ENCODE data around the gene NMNAT2.
"Not testable (repeated sequence)": the region's sequence is repeated elsewhere in the genome, so short reads cannot be mapped to it uniquely, and the experiment has no call there.

Gene NMNAT2

GRCh38 chr1:183417772-183418491, at the start of gene NMNAT2:
Gene NMNAT2 (minus strand): TSS chr1:183418380. CDS start chr1:183418267, 113 bp downstream.
- no peak for DNase-seq

GRCh38 chr1:183467687-183468086, 49.5 kb upstream of the NMNAT2 start:
- DNase-seq: no peak

- peak in 1 of 2 donors; percentile 35 for DNase-seq
Measured at GRCh38 chr1:183466781-183467180, 48.6 kb upstream of the NMNAT2 start.

GRCh38 chr1:183463566-183463965, 45.4 kb upstream of the NMNAT2 start:
- no peak for DNase-seq

GRCh38 chr1:183461350-183461749, 43.2 kb upstream of the NMNAT2 start:
- DNase-seq: peak in 1 of 2 donors; percentile 38

- no peak for DNase-seq
Measured at GRCh38 chr1:183460596-183460995, 42.4 kb upstream of the NMNAT2 start.

GRCh38 chr1:183457449-183457848, 39.3 kb upstream of the NMNAT2 start:
- DNase-seq: no peak

- no peak for DNase-seq
Measured at GRCh38 chr1:183456826-183457225, 38.6 kb upstream of the NMNAT2 start.

- DNase-seq: no peak
Measured at GRCh38 chr1:183454377-183454776, 36.2 kb upstream of the NMNAT2 start.

- no peak for DNase-seq
Measured at GRCh38 chr1:183450093-183450492, 31.9 kb upstream of the NMNAT2 start.

GRCh38 chr1:183449223-183449770, 31.1 kb upstream of the NMNAT2 start:
- DNase-seq: no peak

- no peak for DNase-seq
Measured at GRCh38 chr1:183444243-183444642, 26.1 kb upstream of the NMNAT2 start.

- DNase-seq: no peak
Measured at GRCh38 chr1:183443466-183443865, 25.3 kb upstream of the NMNAT2 start.

GRCh38 chr1:183443011-183443410, 24.8 kb upstream of the NMNAT2 start:
- no peak for DNase-seq

- DNase-seq: no peak
Measured at GRCh38 chr1:183438060-183438459, 19.9 kb upstream of the NMNAT2 start.

GRCh38 chr1:183435497-183435896, 17.3 kb upstream of the NMNAT2 start:
- DNase-seq: no peak

GRCh38 chr1:183433703-183434102, 15.5 kb upstream of the NMNAT2 start:
- DNase-seq: no peak

- no peak for DNase-seq
Measured at GRCh38 chr1:183432548-183432875, 14.3 kb upstream of the NMNAT2 start.

- no peak for DNase-seq
Measured at GRCh38 chr1:183431840-183432547, 13.8 kb upstream of the NMNAT2 start.

- not testable (repeated sequence) for DNase-seq
Measured at GRCh38 chr1:183427591-183427990, 9.4 kb upstream of the NMNAT2 start.

GRCh38 chr1:183424691-183425090, 6.5 kb upstream of the NMNAT2 start:
- no peak for DNase-seq

- no peak for DNase-seq
Measured at GRCh38 chr1:183423541-183423940, 5.4 kb upstream of the NMNAT2 start.

- DNase-seq: no peak
Measured at GRCh38 chr1:183419399-183419798, 1.2 kb upstream of the NMNAT2 start.

GRCh38 chr1:183418696-183419095, 516 bp upstream of the NMNAT2 start:
- DNase-seq: no peak

Data from CD4-positive, alpha-beta T cell treated with Interleukin-4 for 1 hour (primary cell).